IMR-90 (cell line): ENCODE results near the gene LCTL. TPM values are rescaled to one million over a fixed set of nuclear protein-coding genes. Genes with fewer than 3 reads are reported as not detected.

Experiments used
- ATAC-seq: fragments of 200-7000 bp; cut with Tn5 transposase; 2 replicates; pipeline ENCODE4 v1.9.1; 2020; ENCODE audit warnings: low read depth, mild to moderate bottlenecking, moderate library complexity
- BruUV-seq: library from RNA; stranded (reverse); fragments of 400-500 nt; replicated peaks from 2 replicates; lab custom pipeline; 2021; lab: Mats Ljungman, UMichigan
- CTCF ChIA-PET: fragments of 300-600 bp; formaldehyde crosslinking; extraction: SDS; loops from one replicate; lab custom pipeline; 2021; ENCODE audit warnings: antibody characterized with exemption; lab: Yijun Ruan, JAX
- POLR2A ChIA-PET: fragments of 300-600 bp; sonication (Branson Sonifier 250); formaldehyde crosslinking; loops from one replicate; lab custom pipeline; 2022; ENCODE audit warnings: antibody characterized with exemption; ENCODE audit not compliant: unreplicated experiment; lab: Charles Lee
- DNase-seq: peaks from one replicate; pipeline ENCODE4 v3.0.0; 2013
- H2AFZ ChIP-seq: replicated peaks from 2 replicates; pipeline ENCODE3; 2013; ENCODE audit warnings: low read length, mild to moderate bottlenecking; ENCODE audit not compliant: poor library complexity
- H2AK5ac ChIP-seq: 2 replicates; pipeline ENCODE4 v1.6.1; 2013; ENCODE audit warnings: low read depth, low read length, inconsistent platforms
- H2AK9ac ChIP-seq: replicated peaks from 2 replicates; pipeline ENCODE3; 2013; ENCODE audit warnings: mild to moderate bottlenecking, low read depth, low read length, moderate library complexity; ENCODE audit not compliant: poor library complexity
- H2BK120ac ChIP-seq: 2 replicates; pipeline ENCODE4 v1.6.1; 2013; ENCODE audit warnings: low read depth, low read length, inconsistent platforms
- H2BK15ac ChIP-seq: 3 replicates; pipeline ENCODE4 v1.6.1; 2013; ENCODE audit warnings: low read depth, low read length, inconsistent platforms
- H2BK20ac ChIP-seq: 2 replicates; pipeline ENCODE4 v1.6.1; 2013; ENCODE audit warnings: low read depth, mild to moderate bottlenecking, inconsistent platforms, low read length, moderate library complexity
- H2BK5ac ChIP-seq: 2 replicates; pipeline ENCODE4 v1.6.1; 2013; ENCODE audit warnings: mild to moderate bottlenecking, low read depth, low read length, inconsistent platforms; ENCODE audit not compliant: poor library complexity, severe bottlenecking
- H3K14ac ChIP-seq: replicated peaks from 2 replicates; pipeline ENCODE4 v1.6.1; 2013; ENCODE audit warnings: low read depth, low read length, inconsistent platforms
- H3K18ac ChIP-seq: 2 replicates; pipeline ENCODE4 v1.6.1; 2013; ENCODE audit warnings: low read depth, low read length, control low read depth
- H3K23ac ChIP-seq: 2 replicates; pipeline ENCODE4 v1.6.1; 2013; ENCODE audit warnings: low read depth, low read length, inconsistent platforms
- H3K27ac ChIP-seq: 2 replicates; pipeline ENCODE4 v1.5.1; 2013; ENCODE audit warnings: mild to moderate bottlenecking, control low read depth, low read length; ENCODE audit not compliant: insufficient read depth
- H3K27me3 ChIP-seq: 2 replicates; pipeline ENCODE4 v1.6.1; 2013; ENCODE audit warnings: low read length; ENCODE audit not compliant: control insufficient read depth, insufficient read depth
- H3K36me3 ChIP-seq: 2 replicates; pipeline ENCODE4 v1.6.1; 2013; ENCODE audit warnings: low read length, mixed read lengths; ENCODE audit not compliant: control insufficient read depth, insufficient read depth
- H3K4ac ChIP-seq: 2 replicates; pipeline ENCODE4 v1.6.1; 2013; ENCODE audit warnings: low read depth, low read length, inconsistent platforms
- H3K4me1 ChIP-seq: 2 replicates; pipeline ENCODE4 v1.6.1; 2013; ENCODE audit warnings: low read length, mixed read lengths; ENCODE audit not compliant: control insufficient read depth, insufficient read depth
- H3K4me2 ChIP-seq: 2 replicates; pipeline ENCODE4 v1.6.1; 2013; ENCODE audit warnings: low read depth, mild to moderate bottlenecking, control low read depth, low read length, moderate library complexity
- H3K4me3 ChIP-seq: 2 replicates; pipeline ENCODE4 v1.5.1; 2013; ENCODE audit warnings: low read depth, mild to moderate bottlenecking, control low read depth, low read length, moderate library complexity; ENCODE audit not compliant: insufficient read depth
- H3K56ac ChIP-seq: 2 replicates; pipeline ENCODE4 v1.6.1; 2013; ENCODE audit warnings: low read length, inconsistent platforms; ENCODE audit not compliant: insufficient read depth; ENCODE audit errors: extremely low read depth
- H3K79me1 ChIP-seq, 2 experiments: 2 replicates each; pipeline ENCODE4 v1.6.1; 2013; ENCODE audit warnings: low read length in 2 of 2, inconsistent platforms in 1 of 2, low read depth in 1 of 2
- H3K9ac ChIP-seq: 2 replicates; pipeline ENCODE4 v1.6.1; 2013; ENCODE audit warnings: low read depth, low read length, control low read depth
- H3K9me1 ChIP-seq: 2 replicates; pipeline ENCODE4 v1.6.1; 2013; ENCODE audit warnings: low read length, inconsistent platforms; ENCODE audit not compliant: insufficient read depth
- H3K9me3 ChIP-seq: 2 replicates; pipeline ENCODE4 v1.6.1; 2013; ENCODE audit warnings: low read length; ENCODE audit not compliant: control insufficient read depth, insufficient read depth
- H4K20me1 ChIP-seq: 2 replicates; pipeline ENCODE4 v1.6.1; 2013; ENCODE audit warnings: low read length, inconsistent platforms; ENCODE audit not compliant: insufficient read depth
- H4K5ac ChIP-seq: 2 replicates; pipeline ENCODE4 v1.6.1; 2013; ENCODE audit warnings: mild to moderate bottlenecking, low read depth, low read length, control low read depth
- H4K8ac ChIP-seq, 2 experiments: 2 replicates each; pipeline ENCODE4 v1.6.1; 2013; ENCODE audit warnings: low read depth in 2 of 2, low read length in 2 of 2, control low read depth in 1 of 2, inconsistent platforms in 1 of 2
- H4K91ac ChIP-seq: 2 replicates; pipeline ENCODE4 v1.6.1; 2013; ENCODE audit warnings: low read depth, low read length, inconsistent platforms; ENCODE audit not compliant: insufficient read depth
- BHLHE40 ChIP-seq: fragments of 150-350 bp; IDR thresholded peaks from 2 replicates; pipeline ENCODE4 v1.6.1; 2016; ENCODE audit warnings: mild to moderate bottlenecking, low read depth, low read length
- CHD1 ChIP-seq: IDR thresholded peaks from 2 replicates; pipeline ENCODE4 v1.6.1; 2012; ENCODE audit warnings: low read depth, low read length, improper control_type of control experiment
- FOS ChIP-seq: fragments of 150-350 bp; IDR thresholded peaks from 2 replicates; pipeline ENCODE4 v1.6.1; 2016; ENCODE audit warnings: low read depth, low read length
- MAFK ChIP-seq: IDR thresholded peaks from 2 replicates; pipeline ENCODE4 v1.6.1; 2012; ENCODE audit warnings: low read depth, low read length, improper control_type of control experiment
- MAZ ChIP-seq: IDR thresholded peaks from 2 replicates; pipeline ENCODE4 v1.6.1; 2012; ENCODE audit warnings: low read depth, mild to moderate bottlenecking, low read length, improper control_type of control experiment, moderate library complexity, borderline replicate concordance
- MXI1 ChIP-seq: IDR thresholded peaks from 2 replicates; pipeline ENCODE4 v1.6.1; 2012; ENCODE audit warnings: low read depth, mild to moderate bottlenecking, low read length, moderate library complexity, borderline replicate concordance
- POLR2A ChIP-seq: IDR thresholded peaks from 2 replicates; pipeline ENCODE4 v1.6.1; 2012; ENCODE audit warnings: mild to moderate bottlenecking, low read depth, low read length
- RAD21 ChIP-seq: IDR thresholded peaks from 2 replicates; pipeline ENCODE4 v1.6.1; 2012; ENCODE audit warnings: low read length, improper control_type of control experiment
- RCOR1 ChIP-seq: IDR thresholded peaks from 2 replicates; pipeline ENCODE4 v1.6.1; 2012; ENCODE audit warnings: mild to moderate bottlenecking, low read length, improper control_type of control experiment; ENCODE audit not compliant: insufficient replicate concordance
- WGBS, 2 experiments: methylation state at CpG; one replicate each; pipeline versions ENCODE4 v1.1.5 to v1.1.7; 2013; ENCODE audit warnings: missing lambda C conversion rate in 2 of 2; ENCODE audit not compliant: insufficient read length in 1 of 2; ENCODE audit errors: extremely low coverage in 2 of 2; 5-methylcytosine and 5-hydroxymethylcytosine counted together
- dilution Hi-C: fragments of 300-500 bp; cut with HindIII; formaldehyde crosslinking; loops from one replicate; pipeline ENCODE4 v1.14.3; 2018; ENCODE audit warnings: low sequenced_read_pairs; ENCODE audit not compliant: unreplicated experiment
- in situ Hi-C: fragments of 300-500 bp; cut with MboI; formaldehyde crosslinking; loops from 3 replicates; pipeline ENCODE4 v1.14.3; 2019; ENCODE audit warnings: low sequenced_read_pairs, inconsistent platforms, mixed read lengths
- intact Hi-C: fragments of 100-400 bp; cut with micrococcal nuclease; formaldehyde crosslinking; loops from 2 replicates; pipeline ENCODE4 v1.10.0; 2022
- polyA plus RNA-seq, 3 experiments: library from polyadenylated mRNA; depleted of rRNA; stranded (reverse); fragments of >200 nt; gene quantifications; 2 replicates each; pipeline ENCODE4 v1.2.3, GENCODE V29; 2012; ENCODE audit warnings: low replicate concordance in 1 of 3
- total RNA-seq: library from RNA; depleted of rRNA; stranded (reverse); fragments of >200 nt; gene quantifications from 2 replicates; pipeline ENCODE4 v1.2.3, GENCODE V29; 2012
- TF ChIP-seq, protein P1 (sequence below): fragments of 150-350 bp; IDR thresholded peaks from 2 replicates; pipeline ENCODE4 v1.6.1; 2016; ENCODE audit warnings: low read depth, mild to moderate bottlenecking, low read length, moderate library complexity, borderline replicate concordance
- TF ChIP-seq, protein P2 (sequence below): fragments of 150-350 bp; IDR thresholded peaks from 2 replicates; pipeline ENCODE4 v1.6.1; 2017; ENCODE audit warnings: mild to moderate bottlenecking, antibody characterized with exemption, low read length, low read depth

Gene LCTL
- total and polyA plus RNA-seq, 2 of the 4 experiments (the other 2 are of a cell fraction) = 10.3 to 10.4 TPM

DNA sequence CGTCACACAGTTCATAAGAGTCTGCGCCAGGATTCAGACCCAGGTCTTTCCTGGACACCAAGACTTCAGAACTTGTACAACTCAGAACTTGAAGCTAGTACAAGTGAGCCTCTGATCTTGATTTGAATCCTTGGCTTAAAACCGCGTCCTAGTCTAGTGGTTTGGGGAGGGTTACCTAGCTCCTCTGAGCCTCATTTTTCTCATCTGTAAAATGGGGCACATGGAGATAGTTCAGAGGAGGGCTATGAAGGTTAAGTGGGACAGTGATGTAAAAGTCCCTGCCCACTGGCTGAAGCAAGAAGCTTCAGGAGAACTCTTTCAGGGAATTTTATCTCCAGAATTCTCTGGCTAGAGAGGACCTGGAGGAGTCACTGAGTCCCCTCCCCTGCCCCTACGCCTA, 48.7 kb upstream of the LCTL start:
- no peak overlapping the region for H2BK20ac ChIP-seq
- DNase-seq (no peak), ATAC-seq (no peak)
- no peak for TF ChIP-seq MAZ
- TF ChIP-seq, protein P1, sequence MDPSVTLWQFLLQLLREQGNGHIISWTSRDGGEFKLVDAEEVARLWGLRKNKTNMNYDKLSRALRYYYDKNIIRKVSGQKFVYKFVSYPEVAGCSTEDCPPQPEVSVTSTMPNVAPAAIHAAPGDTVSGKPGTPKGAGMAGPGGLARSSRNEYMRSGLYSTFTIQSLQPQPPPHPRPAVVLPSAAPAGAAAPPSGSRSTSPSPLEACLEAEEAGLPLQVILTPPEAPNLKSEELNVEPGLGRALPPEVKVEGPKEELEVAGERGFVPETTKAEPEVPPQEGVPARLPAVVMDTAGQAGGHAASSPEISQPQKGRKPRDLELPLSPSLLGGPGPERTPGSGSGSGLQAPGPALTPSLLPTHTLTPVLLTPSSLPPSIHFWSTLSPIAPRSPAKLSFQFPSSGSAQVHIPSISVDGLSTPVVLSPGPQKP = no peak
- TF ChIP-seq BHLHE40 = no peak
- no peak for TF ChIP-seq MXI1
- TF ChIP-seq RCOR1 = no peak
- no peak for TF ChIP-seq POLR2A
- TF ChIP-seq MAFK = no peak
- TF ChIP-seq, protein P2, sequence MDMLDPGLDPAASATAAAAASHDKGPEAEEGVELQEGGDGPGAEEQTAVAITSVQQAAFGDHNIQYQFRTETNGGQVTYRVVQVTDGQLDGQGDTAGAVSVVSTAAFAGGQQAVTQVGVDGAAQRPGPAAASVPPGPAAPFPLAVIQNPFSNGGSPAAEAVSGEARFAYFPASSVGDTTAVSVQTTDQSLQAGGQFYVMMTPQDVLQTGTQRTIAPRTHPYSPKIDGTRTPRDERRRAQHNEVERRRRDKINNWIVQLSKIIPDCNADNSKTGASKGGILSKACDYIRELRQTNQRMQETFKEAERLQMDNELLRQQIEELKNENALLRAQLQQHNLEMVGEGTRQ = no peak
- no peak for TF ChIP-seq RAD21
- no peak for TF ChIP-seq FOS
- TF ChIP-seq CHD1 = no peak
- no peak overlapping the region for H3K23ac ChIP-seq
- no peak overlapping the region for H3K4ac ChIP-seq
- no peak overlapping the region for H3K18ac ChIP-seq
- no peak overlapping the region for H2BK15ac ChIP-seq
- no peaks in the 10 kb centered on the region for H3K79me1 ChIP-seq
- no peak overlapping the region for H4K91ac ChIP-seq
- ChIA-PET POLR2A (no interaction called here), CTCF (interaction anchor here (0.5 to 1.5 kb wide), 2 partner anchors 10 to 71 kb away, joined by 5 read pairs; no protein-coding TSS in a partner anchor)
- H3K14ac ChIP-seq = no peak overlapping the region
- WGBS, 2 experiments = no CpG with 5 or more reads among the region's 5 CpGs
- no peaks in the 10 kb centered on the region for H3K9me3 ChIP-seq
- intact Hi-C loops (no loop called here), dilution Hi-C loops (no loop called here), in situ Hi-C loops (loop anchor here (5.0 kb wide), 2 partner anchors 83 to 253 kb away; no protein-coding TSS in a partner anchor)
- no peaks in the 10 kb centered on the region for H4K20me1 ChIP-seq
- no TSS peak for BruUV-seq
- H3K4me1 ChIP-seq = peaks cover 8% of the 10 kb centered on the region
- H2BK5ac ChIP-seq = no peak overlapping the region
- H2BK120ac ChIP-seq = no peak overlapping the region
- H3K9ac ChIP-seq = no peak overlapping the region
- no peak overlapping the region for H2AK5ac ChIP-seq
- no peaks in the 10 kb centered on the region; the same call in 1 of the 2 replicates for H3K9me1 ChIP-seq
- no peaks in the 10 kb centered on the region for H3K36me3 ChIP-seq
- H2AFZ ChIP-seq = no peak overlapping the region
- no peak overlapping the region for H3K4me3 ChIP-seq
- H4K8ac ChIP-seq = no peak overlapping the region
- H3K27ac ChIP-seq = no peak overlapping the region
- H4K5ac ChIP-seq = no peak overlapping the region
- H3K4me2 ChIP-seq = no peak overlapping the region
- no peak overlapping the region for H3K56ac ChIP-seq
- peaks cover 5% of the 10 kb centered on the region; the same call in 1 of the 2 replicates for H3K27me3 ChIP-seq
- H2AK9ac ChIP-seq = no peak overlapping the region
